ENCODE measurements around the gene SLA2. TPM values are rescaled to one million over a fixed set of nuclear protein-coding genes. Genes with fewer than 3 reads are reported as not detected.

The SLA2 gene
- total and polyA plus RNA-seq, 4 donors: 0.24 to 0.39 (median 0.27) TPM; not detected in 1

- peaks cover 36% of the 10 kb centered on the region for H3K36me3 ChIP-seq (ENCODE audit: control insufficient read depth, insufficient read depth, low read length)
- H3K4me3 ChIP-seq (ENCODE audit: low read depth, low read length): no peak overlapping the region
- DNase-seq (ENCODE audit: low read depth in 4 of 6, low spot score in 6 of 6): no peak
- no peaks in the 10 kb centered on the region for H3K4me1 ChIP-seq (ENCODE audit: control insufficient read depth, insufficient read depth, low read length)
- WGBS (ENCODE audit: insufficient coverage): 94% methylated on average over 2 of the region's 4 CpGs
- H3K27ac ChIP-seq (ENCODE audit: low read depth, low read length): no peak overlapping the region
- no peaks in the 10 kb centered on the region for H3K9me3 ChIP-seq (ENCODE audit: control insufficient read depth, insufficient read depth, low read length)
- H3K27me3 ChIP-seq (ENCODE audit: control insufficient read depth, insufficient read depth, low read length): no peaks in the 10 kb centered on the region
These were observed 63.2 kb downstream of the SLA2 start for GRCh38 chr20:36582821-36583220.

- no peaks in the 10 kb centered on the region for H3K9me3 ChIP-seq (ENCODE audit: control insufficient read depth, insufficient read depth, low read length)
- H3K27me3 ChIP-seq (ENCODE audit: control insufficient read depth, insufficient read depth, low read length): no peaks in the 10 kb centered on the region
- no peak overlapping the region for H3K27ac ChIP-seq (ENCODE audit: low read depth, low read length)
- DNase-seq (ENCODE audit: low read depth in 4 of 6, low spot score in 6 of 6): no peak
- peaks cover 34% of the 10 kb centered on the region for H3K36me3 ChIP-seq (ENCODE audit: control insufficient read depth, insufficient read depth, low read length)
- no peaks in the 10 kb centered on the region for H3K4me1 ChIP-seq (ENCODE audit: control insufficient read depth, insufficient read depth, low read length)
- WGBS (ENCODE audit: insufficient coverage): 83% methylated on average over 1 of the region's 4 CpGs
- H3K4me3 ChIP-seq (ENCODE audit: low read depth, low read length): no peak overlapping the region
These were observed 63.7 kb downstream of the SLA2 start for GRCh38 chr20:36582322-36582721.

DNA sequence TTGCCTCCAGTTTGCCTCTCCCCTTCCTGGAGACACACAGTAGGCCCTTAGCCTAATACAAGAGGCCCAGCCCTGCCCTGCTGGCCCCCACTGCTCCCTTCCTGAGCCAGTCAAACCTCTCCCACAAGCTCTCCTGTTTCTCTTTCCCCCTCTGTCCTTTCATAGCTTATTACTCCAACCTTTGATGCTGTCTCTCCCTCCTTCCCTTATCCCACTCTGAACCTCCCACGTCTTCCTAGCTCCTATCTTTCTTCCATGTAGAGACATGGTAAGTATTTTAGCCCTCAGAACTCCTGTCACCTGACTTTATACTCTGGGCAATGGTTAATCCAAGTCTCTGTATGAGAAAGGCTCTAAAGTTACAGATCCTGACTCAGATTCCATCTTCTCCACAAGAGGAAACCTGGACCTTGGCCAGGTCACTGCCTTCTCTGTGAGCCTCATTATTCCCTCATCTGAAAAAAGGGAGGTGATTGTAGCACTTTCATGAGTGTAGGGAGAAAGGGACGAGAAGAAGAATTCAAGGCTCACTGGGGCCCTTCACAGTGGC, 65.9 kb downstream of the SLA2 start:
- Histone ChIP-seq H3K4me3 (ENCODE audit: low read depth, low read length) (no peak overlapping the region), H3K27me3 (ENCODE audit: control insufficient read depth, insufficient read depth, low read length) (peaks cover 9% of the 10 kb centered on the region), H3K27ac (ENCODE audit: low read depth, low read length) (no peak overlapping the region), H3K36me3 (ENCODE audit: control insufficient read depth, insufficient read depth, low read length) (peaks cover 27% of the 10 kb centered on the region), H3K4me1 (ENCODE audit: control insufficient read depth, insufficient read depth, low read length) (peaks cover 12% of the 10 kb centered on the region), H3K9me3 (ENCODE audit: control insufficient read depth, insufficient read depth, low read length) (no peaks in the 10 kb centered on the region)
- WGBS (ENCODE audit: insufficient coverage): no CpG with 5 or more reads among the region's 2 CpGs
- DNase-seq (ENCODE audit: low read depth in 4 of 6, low spot score in 6 of 6): no peak

DNA sequence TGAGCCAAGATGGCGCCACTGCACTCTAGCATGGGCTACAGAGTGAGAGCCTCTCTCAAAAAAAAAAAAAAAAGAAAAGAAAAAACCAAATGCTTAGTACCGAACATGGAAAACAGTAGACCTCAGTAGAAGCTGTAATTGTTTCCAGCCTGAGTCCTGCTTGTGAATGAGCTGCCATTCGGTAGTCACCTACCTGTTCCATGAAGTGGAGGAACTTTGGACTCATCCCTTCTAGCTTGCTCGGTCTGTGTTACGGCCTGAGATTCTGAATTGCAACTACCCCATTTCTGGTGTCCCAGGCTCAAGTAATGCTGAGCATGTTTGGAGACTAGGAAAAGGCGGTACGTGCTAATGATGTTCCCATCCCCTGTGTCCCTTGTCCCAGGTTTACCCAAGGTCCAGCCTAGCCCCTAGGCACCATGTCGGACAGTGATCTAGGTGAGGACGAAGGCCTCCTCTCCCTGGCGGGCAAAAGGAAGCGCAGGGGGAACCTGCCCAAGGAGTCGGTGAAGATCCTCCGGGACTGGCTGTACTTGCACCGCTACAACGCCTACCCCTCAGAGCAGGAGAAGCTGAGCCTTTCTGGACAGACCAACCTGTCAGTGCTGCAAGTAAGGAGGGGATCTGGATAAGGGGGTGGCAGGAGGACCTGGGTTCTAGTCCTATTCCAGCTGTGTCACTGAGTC, 67.5 kb downstream of the SLA2 start:
- Histone ChIP-seq H3K27me3 (ENCODE audit: control insufficient read depth, insufficient read depth, low read length) (peaks cover 19% of the 10 kb centered on the region), H3K9me3 (ENCODE audit: control insufficient read depth, insufficient read depth, low read length) (no peaks in the 10 kb centered on the region), H3K27ac (ENCODE audit: low read depth, low read length) (no peak overlapping the region), H3K4me1 (ENCODE audit: control insufficient read depth, insufficient read depth, low read length) (peaks cover 26% of the 10 kb centered on the region), H3K36me3 (ENCODE audit: control insufficient read depth, insufficient read depth, low read length) (peaks cover 24% of the 10 kb centered on the region), H3K4me3 (ENCODE audit: low read depth, low read length) (no peak overlapping the region)
- DNase-seq (ENCODE audit: low read depth in 4 of 6, low spot score in 6 of 6): no peak
- 99% methylated on average over 9 of the region's 15 CpGs for whole genome bisulfite sequencing (ENCODE audit: insufficient coverage)

DNA sequence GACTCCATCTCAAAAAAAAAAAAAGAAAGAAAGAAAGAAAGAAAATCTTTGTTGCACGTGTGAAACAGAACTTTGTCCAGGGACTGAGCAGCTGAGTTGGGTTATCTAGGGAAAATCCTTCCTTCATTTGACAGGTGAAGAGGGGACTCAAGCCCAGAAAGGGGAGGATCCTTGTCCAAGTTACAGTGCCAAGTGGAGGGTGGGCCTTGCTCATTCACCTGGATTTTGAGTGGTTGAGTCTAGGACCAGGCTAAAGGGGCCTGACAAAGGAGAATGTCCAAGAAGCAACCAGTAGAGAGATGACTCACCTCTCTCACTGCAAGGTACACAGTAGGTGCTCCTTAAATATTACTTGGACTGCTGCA, 69.9 kb downstream of the SLA2 start:
- no peak overlapping the region for H3K4me3 ChIP-seq (ENCODE audit: low read depth, low read length)
- H3K27me3 ChIP-seq (ENCODE audit: control insufficient read depth, insufficient read depth, low read length): peaks cover 21% of the 10 kb centered on the region
- H3K36me3 ChIP-seq (ENCODE audit: control insufficient read depth, insufficient read depth, low read length): peaks cover 18% of the 10 kb centered on the region
- peaks cover 40% of the 10 kb centered on the region for H3K4me1 ChIP-seq (ENCODE audit: control insufficient read depth, insufficient read depth, low read length)
- H3K27ac ChIP-seq (ENCODE audit: low read depth, low read length): no peak overlapping the region
- no peaks in the 10 kb centered on the region for H3K9me3 ChIP-seq (ENCODE audit: control insufficient read depth, insufficient read depth, low read length)
- WGBS (ENCODE audit: insufficient coverage): 20% methylated on average over 1 of the region's 1 CpG
- no peak for DNase-seq (ENCODE audit: low read depth in 4 of 6, low spot score in 6 of 6)

DNA sequence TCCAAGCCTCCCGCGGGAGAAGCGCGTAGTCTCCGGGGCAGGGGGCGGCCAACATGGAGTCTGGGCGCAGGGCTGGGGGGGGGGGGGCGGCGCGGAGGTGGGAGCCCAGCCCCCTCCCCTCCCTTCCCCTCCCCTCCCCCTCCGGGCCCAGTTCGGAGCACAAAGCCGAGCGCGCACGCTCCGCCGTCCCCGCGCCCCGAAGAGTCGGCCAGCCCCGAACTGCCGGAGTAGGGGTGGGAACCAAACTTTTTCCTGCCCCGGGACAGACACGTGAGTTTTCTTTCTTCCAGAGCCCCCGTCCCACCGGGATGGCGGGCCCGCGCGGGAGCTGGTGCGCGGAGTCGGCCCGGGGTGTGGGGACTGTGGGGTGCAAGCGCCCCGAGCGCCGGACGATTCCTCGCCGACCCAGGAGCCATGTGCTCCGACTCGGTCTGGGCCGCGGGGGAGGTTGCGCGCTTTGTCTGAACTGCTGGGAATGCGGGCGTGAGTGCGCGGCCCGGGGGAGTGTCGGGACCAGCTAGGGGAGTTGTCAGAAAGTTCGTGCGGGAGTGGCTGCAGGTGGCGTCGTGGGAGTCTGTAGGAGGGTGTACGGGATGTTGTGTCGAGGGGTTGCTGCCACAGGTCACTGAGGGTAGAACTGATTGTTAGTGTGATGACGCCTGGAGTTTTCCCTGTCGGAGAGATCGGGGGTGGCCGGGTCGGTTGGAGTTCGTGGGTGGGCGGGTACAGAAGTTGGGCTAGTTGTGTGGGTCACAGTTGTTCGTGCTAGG, 71.4 kb downstream of the SLA2 start:
- Histone ChIP-seq H3K4me1 (ENCODE audit: control insufficient read depth, insufficient read depth, low read length) (peaks cover 40% of the 10 kb centered on the region), H3K9me3 (ENCODE audit: control insufficient read depth, insufficient read depth, low read length) (no peaks in the 10 kb centered on the region), H3K36me3 (ENCODE audit: control insufficient read depth, insufficient read depth, low read length) (peaks cover 12% of the 10 kb centered on the region), H3K4me3 (ENCODE audit: low read depth, low read length) (peak overlapping the region; percentile 82), H3K27ac (ENCODE audit: low read depth, low read length) (peak overlapping the region; percentile 92), H3K27me3 (ENCODE audit: control insufficient read depth, insufficient read depth, low read length) (peaks cover 21% of the 10 kb centered on the region)
- WGBS (ENCODE audit: insufficient coverage): 1% methylated on average over 57 of the region's 69 CpGs
- peak in 2 of 6 donors; percentile 22 to 55 for DNase-seq (ENCODE audit: low read depth in 4 of 6, low spot score in 6 of 6)

DNA sequence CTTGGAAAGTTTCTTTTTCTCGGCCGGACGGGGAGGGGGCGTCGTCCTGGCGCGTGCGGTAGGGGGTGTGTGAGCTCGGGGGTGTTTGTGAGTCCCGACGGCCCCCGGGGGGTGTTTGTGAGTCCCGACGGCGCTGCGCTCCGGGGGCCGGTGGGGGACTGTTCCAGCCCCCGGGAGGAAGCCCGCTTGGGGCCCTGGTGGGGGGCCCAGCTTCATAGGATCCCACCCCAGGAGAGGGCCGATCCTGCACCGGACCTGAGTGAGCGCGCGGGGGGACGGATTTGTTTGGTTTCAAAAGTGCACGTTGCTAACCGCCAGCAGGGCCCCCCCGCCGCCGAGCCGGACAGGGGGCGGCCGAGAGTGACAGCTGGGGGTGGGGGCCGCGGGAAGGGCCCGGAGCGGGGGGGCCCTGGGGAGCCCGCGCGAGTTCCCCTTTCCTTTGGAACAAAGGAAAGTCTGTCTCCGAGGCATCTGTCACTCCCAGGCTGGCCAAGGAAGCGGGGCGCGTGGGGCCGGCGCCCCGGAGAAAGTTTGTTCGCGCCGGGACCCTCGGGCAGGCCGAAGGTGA, 72.1 kb downstream of the SLA2 start:
- Histone ChIP-seq H3K36me3 (ENCODE audit: control insufficient read depth, insufficient read depth, low read length) (peaks cover 7% of the 10 kb centered on the region), H3K4me3 (ENCODE audit: low read depth, low read length) (peak overlapping the region; percentile 82), H3K4me1 (ENCODE audit: control insufficient read depth, insufficient read depth, low read length) (peaks cover 40% of the 10 kb centered on the region), H3K27me3 (ENCODE audit: control insufficient read depth, insufficient read depth, low read length) (peaks cover 21% of the 10 kb centered on the region), H3K9me3 (ENCODE audit: control insufficient read depth, insufficient read depth, low read length) (no peaks in the 10 kb centered on the region), H3K27ac (ENCODE audit: low read depth, low read length) (peak overlapping the region; percentile 92)
- peak in 3 of 6 donors; percentile 5 to 66 (median 9) for DNase-seq (ENCODE audit: low read depth in 4 of 6, low spot score in 6 of 6)
- WGBS (ENCODE audit: insufficient coverage): under 1% methylated on average over 48 of the region's 53 CpGs

GRCh38 chr20:36573103-36573797, 72.7 kb downstream of the SLA2 start, which contains the start of gene TGIF2:
Gene TGIF2 (plus strand): TSS chr20:36573597. CDS start chr20:36578775, 5,178 bp downstream.
- H3K4me3 ChIP-seq (ENCODE audit: low read depth, low read length): peak within 1 kb of the TSS; percentile 82
- H3K27ac ChIP-seq (ENCODE audit: low read depth, low read length): peak within 1 kb of the TSS; percentile 92
- 1% methylated on average over 71 of the region's 80 CpGs for WGBS (ENCODE audit: insufficient coverage)

GRCh38 chr20:36572701-36573102, 73.3 kb downstream of the SLA2 start:
- H3K27me3 ChIP-seq (ENCODE audit: control insufficient read depth, insufficient read depth, low read length): peaks cover 21% of the 10 kb centered on the region
- no peak for DNase-seq (ENCODE audit: low read depth in 4 of 6, low spot score in 6 of 6)
- 12% methylated on average over 19 of the region's 20 CpGs for WGBS (ENCODE audit: insufficient coverage)
- H3K36me3 ChIP-seq (ENCODE audit: control insufficient read depth, insufficient read depth, low read length): no peaks in the 10 kb centered on the region
- H3K4me3 ChIP-seq (ENCODE audit: low read depth, low read length): peak overlapping the region; percentile 82
- peak overlapping the region; percentile 70 for H3K27ac ChIP-seq (ENCODE audit: low read depth, low read length)
- H3K4me1 ChIP-seq (ENCODE audit: control insufficient read depth, insufficient read depth, low read length): peaks cover 40% of the 10 kb centered on the region
- no peaks in the 10 kb centered on the region for H3K9me3 ChIP-seq (ENCODE audit: control insufficient read depth, insufficient read depth, low read length)

More at GRCh38 chr20:36573103-36573797, 72.7 kb downstream of the SLA2 start, which contains the start of gene TGIF2:
- H3K9me3 ChIP-seq (ENCODE audit: control insufficient read depth, insufficient read depth, low read length): no peaks in the 10 kb centered on the region
- DNase-seq (ENCODE audit: low read depth in 4 of 6, low spot score in 6 of 6): peak in 4 of 6 donors; percentile 46 to 93 (median 68)
- peaks cover 21% of the 10 kb centered on the region for H3K27me3 ChIP-seq (ENCODE audit: control insufficient read depth, insufficient read depth, low read length)
- peaks cover 40% of the 10 kb centered on the region for H3K4me1 ChIP-seq (ENCODE audit: control insufficient read depth, insufficient read depth, low read length)
- H3K36me3 ChIP-seq (ENCODE audit: control insufficient read depth, insufficient read depth, low read length): peaks cover 2% of the 10 kb centered on the region
